PFSK-1 (cell line): ENCODE data around the gene CHMP5. TPM values are rescaled to one million over a fixed set of nuclear protein-coding genes. Genes with fewer than 3 reads are reported as not detected.

Source experiments
- FOXP2 ChIP-seq: optimal IDR thresholded peaks from 2 replicates; pipeline ENCODE3; 2011; ENCODE audit warnings: borderline replicate concordance, control low read depth, inconsistent platforms; ENCODE audit not compliant: insufficient read depth; ENCODE audit errors: extremely low read length, extremely low read depth
- POLR2AphosphoS5 ChIP-seq: IDR thresholded peaks from 2 replicates; pipeline ENCODE4 v1.6.1; 2012; ENCODE audit warnings: low read depth, mild to moderate bottlenecking, control low read depth, low read length, moderate library complexity
- SIN3A ChIP-seq: IDR thresholded peaks from 2 replicates; pipeline ENCODE4 v1.6.1; 2012; ENCODE audit warnings: mild to moderate bottlenecking, low read length, moderate library complexity, borderline replicate concordance; ENCODE audit not compliant: insufficient read depth
- TAF1 ChIP-seq: IDR thresholded peaks from 2 replicates; pipeline ENCODE4 v1.6.1; 2012; ENCODE audit warnings: low read length, control low read depth, borderline replicate concordance; ENCODE audit not compliant: insufficient read depth
- polyA plus RNA-seq: library from polyadenylated mRNA; unstranded; fragments of >200 nt; gene quantifications from one replicate; pipeline ENCODE4 v1.2.1, GENCODE V29; 2012; ENCODE audit warnings: low read depth, missing spikeins; ENCODE audit not compliant: insufficient read length
- TF ChIP-seq, protein P1 (sequence below), 2 experiments: IDR thresholded peaks; 2 replicates each; pipeline versions ENCODE4 v1.6.1 to v1.8.0; 2011 to 2012; ENCODE audit warnings: low read depth in 2 of 2, low read length in 2 of 2, control low read depth in 1 of 2, inconsistent platforms in 1 of 2, mild to moderate bottlenecking in 1 of 2, moderate library complexity in 1 of 2; ENCODE audit not compliant: insufficient read depth in 1 of 2

Gene CHMP5
- 35.4 TPM for polyA plus RNA-seq

GRCh38 chr9:33264473-33265177 is at the start of gene CHMP5, which contains the start of gene BAG1:
Gene CHMP5, plus strand, starts transcription at chr9:33265049. Its CDS starts 30 bp downstream, at chr9:33265079.
Gene BAG1, minus strand, starts transcription at chr9:33264708.
- TF ChIP-seq, protein P1, sequence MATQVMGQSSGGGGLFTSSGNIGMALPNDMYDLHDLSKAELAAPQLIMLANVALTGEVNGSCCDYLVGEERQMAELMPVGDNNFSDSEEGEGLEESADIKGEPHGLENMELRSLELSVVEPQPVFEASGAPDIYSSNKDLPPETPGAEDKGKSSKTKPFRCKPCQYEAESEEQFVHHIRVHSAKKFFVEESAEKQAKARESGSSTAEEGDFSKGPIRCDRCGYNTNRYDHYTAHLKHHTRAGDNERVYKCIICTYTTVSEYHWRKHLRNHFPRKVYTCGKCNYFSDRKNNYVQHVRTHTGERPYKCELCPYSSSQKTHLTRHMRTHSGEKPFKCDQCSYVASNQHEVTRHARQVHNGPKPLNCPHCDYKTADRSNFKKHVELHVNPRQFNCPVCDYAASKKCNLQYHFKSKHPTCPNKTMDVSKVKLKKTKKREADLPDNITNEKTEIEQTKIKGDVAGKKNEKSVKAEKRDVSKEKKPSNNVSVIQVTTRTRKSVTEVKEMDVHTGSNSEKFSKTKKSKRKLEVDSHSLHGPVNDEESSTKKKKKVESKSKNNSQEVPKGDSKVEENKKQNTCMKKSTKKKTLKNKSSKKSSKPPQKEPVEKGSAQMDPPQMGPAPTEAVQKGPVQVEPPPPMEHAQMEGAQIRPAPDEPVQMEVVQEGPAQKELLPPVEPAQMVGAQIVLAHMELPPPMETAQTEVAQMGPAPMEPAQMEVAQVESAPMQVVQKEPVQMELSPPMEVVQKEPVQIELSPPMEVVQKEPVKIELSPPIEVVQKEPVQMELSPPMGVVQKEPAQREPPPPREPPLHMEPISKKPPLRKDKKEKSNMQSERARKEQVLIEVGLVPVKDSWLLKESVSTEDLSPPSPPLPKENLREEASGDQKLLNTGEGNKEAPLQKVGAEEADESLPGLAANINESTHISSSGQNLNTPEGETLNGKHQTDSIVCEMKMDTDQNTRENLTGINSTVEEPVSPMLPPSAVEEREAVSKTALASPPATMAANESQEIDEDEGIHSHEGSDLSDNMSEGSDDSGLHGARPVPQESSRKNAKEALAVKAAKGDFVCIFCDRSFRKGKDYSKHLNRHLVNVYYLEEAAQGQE (IDR thresholded peaks at IDR 0.05; ENCODE audit: insufficient read depth in 1 of 2, low read depth in 2 of 2, low read length in 2 of 2): no peak
- TF ChIP-seq SIN3A (peak; percentile 65; the same call in 1 of the 2 replicates), POLR2AphosphoS5 (peak; percentile 64; the same call in 1 of the 2 replicates), TAF1 (peak; percentile 37; the same call in 1 of the 2 replicates), FOXP2 (peak; percentile 60)

DNA sequence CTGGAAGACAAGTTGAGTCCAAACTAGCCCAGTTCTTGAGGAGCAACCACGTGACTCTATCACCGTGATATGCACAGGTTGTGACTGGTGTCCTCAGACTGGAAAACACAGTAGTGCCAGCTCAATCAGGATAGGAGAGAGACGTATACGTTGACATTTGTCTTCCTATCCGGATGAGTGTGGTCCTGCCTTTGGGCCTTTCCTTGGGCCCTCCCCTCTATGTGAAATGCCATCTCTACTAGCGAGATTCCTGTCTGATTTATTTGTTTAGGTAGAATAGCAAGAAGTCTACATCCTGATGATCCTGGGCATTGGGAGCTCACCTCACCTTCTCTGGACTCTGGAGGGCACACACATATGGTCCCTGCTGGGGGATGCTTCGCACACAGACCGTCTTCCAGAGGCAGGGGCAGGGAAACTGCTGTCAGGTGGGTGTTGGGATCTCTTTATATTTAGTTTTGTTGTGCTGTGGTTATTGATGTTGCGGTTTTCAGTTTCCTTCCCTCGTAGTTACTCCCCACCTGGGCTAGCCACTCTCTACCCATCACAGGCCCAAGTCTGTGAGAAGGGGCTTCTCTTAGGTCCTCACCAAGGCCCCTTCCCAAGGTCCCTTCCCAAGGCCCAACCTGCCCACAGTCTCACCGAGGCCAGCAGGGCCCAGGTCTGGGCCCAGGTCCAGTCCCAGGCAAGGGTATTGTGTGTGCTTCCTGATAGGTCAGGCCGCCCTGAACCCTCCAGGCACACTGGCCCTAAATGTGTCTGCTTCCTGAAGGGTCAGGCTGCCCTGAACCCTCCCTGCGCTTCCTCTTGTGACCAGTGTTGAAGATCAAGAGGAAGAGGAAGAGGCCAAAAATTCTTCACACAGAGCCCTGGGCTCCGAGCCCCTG is 43.9 kb upstream of the CHMP5 start:
- no peak for TF ChIP-seq FOXP2
- TF ChIP-seq, protein P1 (IDR thresholded peaks at IDR 0.05; ENCODE audit: insufficient read depth in 1 of 2, low read depth in 2 of 2, low read length in 2 of 2): no peak
- no peak for TF ChIP-seq SIN3A
- no peak for TF ChIP-seq TAF1
- TF ChIP-seq POLR2AphosphoS5: no peak

GRCh38 chr9:33221568-33221884 is 43.3 kb upstream of the CHMP5 start:
- TF ChIP-seq SIN3A: no peak
- TF ChIP-seq POLR2AphosphoS5: no peak
- TF ChIP-seq FOXP2: no peak
- TF ChIP-seq TAF1: no peak
- TF ChIP-seq, protein P1 (IDR thresholded peaks at IDR 0.05; ENCODE audit: insufficient read depth in 1 of 2, low read depth in 2 of 2, low read length in 2 of 2): no peak

GRCh38 chr9:33222031-33222430 is 42.8 kb upstream of the CHMP5 start:
- no peak for TF ChIP-seq FOXP2
- TF ChIP-seq POLR2AphosphoS5: no peak
- no peak for TF ChIP-seq SIN3A
- TF ChIP-seq, protein P1 (IDR thresholded peaks at IDR 0.05; ENCODE audit: insufficient read depth in 1 of 2, low read depth in 2 of 2, low read length in 2 of 2): no peak
- no peak for TF ChIP-seq TAF1
